ENCODE results near the gene UTF1. TPM values are rescaled to one million over a fixed set of nuclear protein-coding genes. Genes with fewer than 3 reads are reported as not detected.

Gene UTF1
- total RNA-seq, 2 experiments from 2014 or later: not detected

DNA sequence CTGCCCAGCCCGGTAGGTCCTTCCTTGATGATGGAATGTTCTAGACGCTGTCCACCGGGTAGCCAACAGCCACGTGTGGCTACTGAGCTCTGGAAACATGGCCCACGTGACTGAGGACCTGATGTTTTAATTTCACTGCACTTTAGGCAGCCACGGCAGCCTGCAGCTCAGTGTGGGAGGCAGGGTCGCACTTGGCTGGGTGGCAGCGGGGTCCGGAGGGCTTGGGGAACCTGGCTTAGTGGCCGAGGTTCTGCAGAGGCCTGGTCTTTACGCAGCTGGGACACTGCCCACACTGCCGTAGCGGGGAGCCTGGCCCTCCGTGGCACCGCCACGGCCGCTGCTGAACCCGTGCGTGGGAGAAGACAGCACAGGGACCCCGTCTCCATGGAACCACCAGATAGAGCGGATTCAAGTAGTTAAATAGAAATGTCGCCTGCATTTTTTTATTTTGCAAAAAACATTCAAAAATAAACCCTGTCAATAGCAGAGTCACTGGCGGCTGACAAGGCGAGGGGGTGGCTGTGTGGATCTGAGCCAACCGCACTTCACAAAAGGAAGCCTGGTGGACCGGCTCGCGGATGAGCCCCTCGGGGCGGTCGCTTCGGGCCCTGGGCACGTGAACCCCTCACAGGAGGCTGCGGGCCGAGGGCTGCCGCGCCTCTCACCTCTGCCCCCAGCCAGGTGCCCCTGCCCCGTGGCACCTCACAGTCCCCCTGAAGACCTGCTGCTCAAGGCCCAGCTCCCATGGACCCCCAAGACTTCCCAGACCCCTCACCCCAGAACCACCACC, 25.6 kb upstream of the UTF1 start:
- Histone ChIP-seq H3K27ac (ENCODE audit: low read depth, low read length, poor library complexity, severe bottlenecking) (no peak overlapping the region), H2AFZ (ENCODE audit: low read length) (no peak overlapping the region), H3K4me3 (ENCODE audit: low read depth, low read length, poor library complexity, severe bottlenecking) (no peak overlapping the region), H3K4me1 (ENCODE audit: insufficient read depth, low read length, poor library complexity, severe bottlenecking) (no peaks in the 10 kb centered on the region), H3K4me2 (ENCODE audit: low read length) (no peak overlapping the region), H4K20me1 (ENCODE audit: insufficient read depth, low read length) (no peaks in the 10 kb centered on the region), H3K9me3 (ENCODE audit: low read length) (no peaks in the 10 kb centered on the region), H3K79me2 (ENCODE audit: insufficient read depth, low read depth, low read length) (no peaks in the 10 kb centered on the region), H3K36me3 (ENCODE audit: insufficient read depth, low read length) (no peaks in the 10 kb centered on the region), H3K9me2 (ENCODE audit: insufficient read depth, low read length) (no peaks in the 10 kb centered on the region)
- CTCF ChIA-PET (ENCODE audit: unreplicated experiment): no interaction called here
- POLR2A ChIA-PET: interaction anchor here (0.6 kb wide), 1 partner anchor 729 kb away, joined by 6 read pairs; no protein-coding TSS in a partner anchor
- intact Hi-C loops (cut with micrococcal nuclease; ENCODE audit: unreplicated experiment): no loop called here
- TF ChIP-seq EZH2phosphoT487 (IDR thresholded peaks at IDR 0.05; ENCODE audit: borderline replicate concordance, low read depth, low read length): no peak
- TF ChIP-seq, protein P1, sequence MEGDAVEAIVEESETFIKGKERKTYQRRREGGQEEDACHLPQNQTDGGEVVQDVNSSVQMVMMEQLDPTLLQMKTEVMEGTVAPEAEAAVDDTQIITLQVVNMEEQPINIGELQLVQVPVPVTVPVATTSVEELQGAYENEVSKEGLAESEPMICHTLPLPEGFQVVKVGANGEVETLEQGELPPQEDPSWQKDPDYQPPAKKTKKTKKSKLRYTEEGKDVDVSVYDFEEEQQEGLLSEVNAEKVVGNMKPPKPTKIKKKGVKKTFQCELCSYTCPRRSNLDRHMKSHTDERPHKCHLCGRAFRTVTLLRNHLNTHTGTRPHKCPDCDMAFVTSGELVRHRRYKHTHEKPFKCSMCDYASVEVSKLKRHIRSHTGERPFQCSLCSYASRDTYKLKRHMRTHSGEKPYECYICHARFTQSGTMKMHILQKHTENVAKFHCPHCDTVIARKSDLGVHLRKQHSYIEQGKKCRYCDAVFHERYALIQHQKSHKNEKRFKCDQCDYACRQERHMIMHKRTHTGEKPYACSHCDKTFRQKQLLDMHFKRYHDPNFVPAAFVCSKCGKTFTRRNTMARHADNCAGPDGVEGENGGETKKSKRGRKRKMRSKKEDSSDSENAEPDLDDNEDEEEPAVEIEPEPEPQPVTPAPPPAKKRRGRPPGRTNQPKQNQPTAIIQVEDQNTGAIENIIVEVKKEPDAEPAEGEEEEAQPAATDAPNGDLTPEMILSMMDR (conservative IDR thresholded peaks at IDR 0.05; ENCODE audit: low read length): no peak
- no peak for DNase-seq (ENCODE audit: low spot score)
- BruUV-seq (replicated peaks): no TSS peak

DNA sequence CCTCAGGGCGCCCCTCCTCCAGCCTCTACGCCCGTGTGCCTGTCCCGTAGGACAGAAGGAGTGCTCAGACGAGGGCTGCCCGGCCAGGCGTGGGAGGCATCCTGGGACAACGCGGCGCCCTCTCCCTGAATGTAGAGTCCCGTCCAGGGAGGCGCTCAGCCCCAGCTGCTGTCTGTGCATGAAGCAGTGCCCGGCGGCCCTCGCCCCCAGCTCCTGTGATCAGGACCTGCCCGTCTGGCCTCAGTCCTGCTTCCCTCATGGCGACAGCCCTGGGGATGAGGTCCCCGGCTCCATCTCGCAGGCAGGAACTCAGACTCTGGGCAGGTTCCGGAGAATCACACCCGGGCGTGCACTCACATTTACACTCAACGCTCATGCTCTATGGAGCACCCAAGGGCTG, 24.9 kb upstream of the UTF1 start:
- TF ChIP-seq EZH2phosphoT487 (IDR thresholded peaks at IDR 0.05; ENCODE audit: borderline replicate concordance, low read depth, low read length): no peak
- TF ChIP-seq, protein P1 (conservative IDR thresholded peaks at IDR 0.05; ENCODE audit: low read length): no peak
- CTCF ChIA-PET (ENCODE audit: unreplicated experiment): no interaction called here
- no TSS peak for BruUV-seq (replicated peaks)

DNA sequence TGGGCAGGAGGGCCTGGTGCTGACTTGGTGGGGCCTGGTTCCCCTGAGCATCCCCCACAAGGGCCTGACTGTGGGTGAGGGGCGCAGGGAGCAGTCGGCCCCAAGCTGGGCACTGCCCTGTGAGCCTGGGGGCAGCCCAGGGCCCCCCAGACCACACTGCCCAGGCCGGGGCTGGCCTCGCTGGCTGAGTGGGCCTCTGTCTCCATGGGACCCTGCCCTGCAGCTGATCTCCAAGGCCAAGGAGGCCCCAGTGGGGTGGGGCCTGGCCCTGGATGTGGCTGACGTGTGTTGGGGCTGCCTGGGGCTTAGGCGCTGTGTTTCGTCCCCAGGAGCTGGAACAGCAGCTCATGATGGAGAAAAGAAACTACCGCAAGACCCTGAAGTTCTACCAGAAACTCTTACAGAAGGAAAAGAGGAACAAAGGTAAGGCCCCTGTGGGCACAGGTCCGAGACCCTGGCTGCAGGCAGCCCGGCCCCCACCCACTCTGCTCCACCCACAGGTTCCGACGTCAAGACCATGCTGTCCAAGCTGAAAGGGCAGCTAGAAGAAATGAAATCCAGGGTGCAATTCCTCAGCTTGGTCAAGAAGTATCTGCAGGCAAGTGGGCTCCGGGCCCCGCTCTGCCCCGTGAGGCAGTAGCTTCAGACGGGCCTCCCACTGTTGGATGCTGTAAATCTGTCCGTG, 23.5 kb upstream of the UTF1 start:
- H3K9me2 ChIP-seq (ENCODE audit: insufficient read depth, low read length): no peaks in the 10 kb centered on the region
- no peak overlapping the region for H3K4me2 ChIP-seq (ENCODE audit: low read length)
- intact Hi-C loops (cut with micrococcal nuclease; ENCODE audit: unreplicated experiment): no loop called here
- no peaks in the 10 kb centered on the region for H4K20me1 ChIP-seq (ENCODE audit: insufficient read depth, low read length)
- H3K4me3 ChIP-seq (ENCODE audit: low read depth, low read length, poor library complexity, severe bottlenecking): no peak overlapping the region
- DNase-seq (ENCODE audit: low spot score): no peak
- no TSS peak for BruUV-seq (replicated peaks)
- no peak for TF ChIP-seq EZH2phosphoT487 (IDR thresholded peaks at IDR 0.05; ENCODE audit: borderline replicate concordance, low read depth, low read length)
- TF ChIP-seq, protein P1 (conservative IDR thresholded peaks at IDR 0.05; ENCODE audit: low read length): no peak
- ChIA-PET POLR2A (no interaction called here), CTCF (ENCODE audit: unreplicated experiment) (no interaction called here)
- no peaks in the 10 kb centered on the region for H3K79me2 ChIP-seq (ENCODE audit: insufficient read depth, low read depth, low read length)
- H3K4me1 ChIP-seq (ENCODE audit: insufficient read depth, low read length, poor library complexity, severe bottlenecking): no peaks in the 10 kb centered on the region
- H3K9me3 ChIP-seq (ENCODE audit: low read length): no peaks in the 10 kb centered on the region
- H3K36me3 ChIP-seq (ENCODE audit: insufficient read depth, low read length): no peaks in the 10 kb centered on the region
- no peak overlapping the region for H2AFZ ChIP-seq (ENCODE audit: low read length)
- no peak overlapping the region for H3K27ac ChIP-seq (ENCODE audit: low read depth, low read length, poor library complexity, severe bottlenecking)

More for the DNA sequence above, 24.9 kb upstream of the UTF1 start:
- Histone ChIP-seq H3K9me3 (ENCODE audit: low read length) (no peaks in the 10 kb centered on the region), H3K79me2 (ENCODE audit: insufficient read depth, low read depth, low read length) (no peaks in the 10 kb centered on the region), H3K36me3 (ENCODE audit: insufficient read depth, low read length) (no peaks in the 10 kb centered on the region), H3K4me1 (ENCODE audit: insufficient read depth, low read length, poor library complexity, severe bottlenecking) (no peaks in the 10 kb centered on the region), H2AFZ (ENCODE audit: low read length) (no peak overlapping the region), H3K9me2 (ENCODE audit: insufficient read depth, low read length) (no peaks in the 10 kb centered on the region), H3K4me3 (ENCODE audit: low read depth, low read length, poor library complexity, severe bottlenecking) (no peak overlapping the region), H3K4me2 (ENCODE audit: low read length) (no peak overlapping the region), H4K20me1 (ENCODE audit: insufficient read depth, low read length) (no peaks in the 10 kb centered on the region), H3K27ac (ENCODE audit: low read depth, low read length, poor library complexity, severe bottlenecking) (no peak overlapping the region)
- intact Hi-C loops (cut with micrococcal nuclease; ENCODE audit: unreplicated experiment): no loop called here
- DNase-seq (ENCODE audit: low spot score): no peak
- POLR2A ChIA-PET: no interaction called here

Data from OCI-LY7 (cell line).